ENCODE data around the gene ODF2. TPM values are rescaled to one million over a fixed set of nuclear protein-coding genes. Genes with fewer than 3 reads are reported as not detected.

Gene ODF2
- total RNA-seq, 4 donors from 2014 or later = 14.4 to 37.3 (median 25.9) TPM

DNA sequence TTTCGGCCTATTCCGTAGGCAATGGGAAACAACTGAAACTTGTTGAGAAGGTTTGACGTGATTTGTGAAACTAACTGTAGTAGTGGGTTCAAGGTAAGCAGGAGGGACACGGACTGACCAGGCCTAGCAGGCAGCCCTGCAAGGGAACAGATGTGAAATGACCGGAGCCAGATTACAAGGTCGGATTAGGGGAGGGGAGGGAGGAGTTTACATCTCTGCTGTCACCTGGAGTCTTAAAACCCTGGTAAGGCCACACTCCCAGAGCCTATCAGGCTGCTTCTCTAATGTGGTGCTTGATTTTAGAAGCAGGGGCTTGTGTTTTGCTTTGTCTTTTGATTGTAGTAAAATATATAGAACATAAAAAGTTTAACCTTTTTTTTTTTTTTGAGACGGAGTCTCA, 93.1 kb downstream of the ODF2 start:
- Histone ChIP-seq H3K9me3 (no peaks in the 10 kb centered on the region), H3K4me1 (peaks cover 0 to 4% of the 10 kb centered on the region in 2 donors), H3K36me3 (no peaks in the 10 kb centered on the region), H3K27me3 (no peaks in the 10 kb centered on the region), H3K4me3 (no peak overlapping the region), H3K27ac (peak overlapping the region in 1 of 2 donors; percentile 96)
- intact Hi-C loops (cut with DNase I; ENCODE audit: low total_unique reads) = no loop called here
- TF ChIP-seq POLR2A (IDR thresholded peaks at IDR 0.05) = no peak
- TF ChIP-seq, protein P1, sequence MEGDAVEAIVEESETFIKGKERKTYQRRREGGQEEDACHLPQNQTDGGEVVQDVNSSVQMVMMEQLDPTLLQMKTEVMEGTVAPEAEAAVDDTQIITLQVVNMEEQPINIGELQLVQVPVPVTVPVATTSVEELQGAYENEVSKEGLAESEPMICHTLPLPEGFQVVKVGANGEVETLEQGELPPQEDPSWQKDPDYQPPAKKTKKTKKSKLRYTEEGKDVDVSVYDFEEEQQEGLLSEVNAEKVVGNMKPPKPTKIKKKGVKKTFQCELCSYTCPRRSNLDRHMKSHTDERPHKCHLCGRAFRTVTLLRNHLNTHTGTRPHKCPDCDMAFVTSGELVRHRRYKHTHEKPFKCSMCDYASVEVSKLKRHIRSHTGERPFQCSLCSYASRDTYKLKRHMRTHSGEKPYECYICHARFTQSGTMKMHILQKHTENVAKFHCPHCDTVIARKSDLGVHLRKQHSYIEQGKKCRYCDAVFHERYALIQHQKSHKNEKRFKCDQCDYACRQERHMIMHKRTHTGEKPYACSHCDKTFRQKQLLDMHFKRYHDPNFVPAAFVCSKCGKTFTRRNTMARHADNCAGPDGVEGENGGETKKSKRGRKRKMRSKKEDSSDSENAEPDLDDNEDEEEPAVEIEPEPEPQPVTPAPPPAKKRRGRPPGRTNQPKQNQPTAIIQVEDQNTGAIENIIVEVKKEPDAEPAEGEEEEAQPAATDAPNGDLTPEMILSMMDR (IDR thresholded peaks at IDR 0.05) = no peak
- no peak for DNase-seq

DNA sequence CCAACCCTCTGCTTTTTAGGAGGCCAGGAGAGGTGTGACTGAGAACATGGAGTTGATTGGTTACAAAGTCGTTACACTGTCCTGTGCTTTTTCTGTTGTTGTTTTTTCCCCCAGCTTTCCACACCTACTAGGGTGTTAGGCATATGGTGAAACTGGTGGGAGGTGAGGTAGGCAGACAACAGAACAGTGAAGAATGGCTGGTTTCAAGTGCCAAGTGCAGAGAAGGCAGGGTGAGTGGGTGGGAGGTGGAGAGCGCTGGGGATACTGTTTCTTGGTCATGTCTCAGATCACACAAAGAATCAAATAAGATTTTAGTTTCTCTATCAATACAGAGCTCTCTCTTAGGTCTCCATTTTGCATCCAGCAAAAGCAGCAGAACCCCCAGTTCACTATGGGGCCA, 94.4 kb downstream of the ODF2 start:
- intact Hi-C loops (cut with DNase I; ENCODE audit: low total_unique reads) = no loop called here
- peaks cover 0 to 4% of the 10 kb centered on the region in 2 donors for H3K4me1 ChIP-seq
- H3K9me3 ChIP-seq = no peaks in the 10 kb centered on the region
- no peak for TF ChIP-seq POLR2A (IDR thresholded peaks at IDR 0.05)
- no peak for DNase-seq
- no peaks in the 10 kb centered on the region for H3K27me3 ChIP-seq
- no peaks in the 10 kb centered on the region for H3K36me3 ChIP-seq
- no peak overlapping the region for H3K4me3 ChIP-seq
- peak overlapping the region; percentile 96 to 99 for H3K27ac ChIP-seq

Small RNAs within 50 kb of the gene (small RNA-seq; reads per million reads assigned to genes)
- not detected for gene RNU7-171P

Other genes starting within 250 kb of the ODF2 start
- gene GOLGA2, start 180.0 kb upstream of the ODF2 start, total RNA-seq = 100 to 1,000 TPM in 2 of 4 donors, 10 to 100 TPM in 2; 18.4 to 174 (median 89.9) TPM
- gene SWI5, start 179.7 kb upstream of the ODF2 start, total RNA-seq = 10 to 100 TPM; 10.3 to 86.1 (median 19.3) TPM
- gene TRUB2, start 133.6 kb upstream of the ODF2 start, total RNA-seq = 10 to 100 TPM in 2 of 4 donors, 1 to 10 TPM in 1, under 1 TPM in 1; 0.29 to 14.0 (median 9.7) TPM
- gene COQ4, start 133.2 kb upstream of the ODF2 start, total RNA-seq = 10 to 100 TPM in 3 of 4 donors, 1 to 10 TPM in 1; 3.2 to 37.9 (median 29.6) TPM
- gene SLC27A4, start 115.5 kb upstream of the ODF2 start, total RNA-seq = 10 to 100 TPM in 2 of 4 donors, 1 to 10 TPM in 2; 4.6 to 22.7 (median 9.5) TPM
- 10 to 100 TPM in 3 of 4 donors, 1 to 10 TPM in 1; 6.7 to 32.0 (median 22.4) TPM for gene URM1, start 84.6 kb upstream of the ODF2 start, total RNA-seq
- 10 to 100 TPM; 25.1 to 70.7 (median 39.8) TPM for gene CERCAM, start 35.1 kb upstream of the ODF2 start, total RNA-seq
- gene GLE1, start 48.7 kb downstream of the ODF2 start, total RNA-seq = 10 to 100 TPM in 3 of 4 donors, 1 to 10 TPM in 1; 3.3 to 25.5 (median 16.4) TPM
- gene SPTAN1, start 96.6 kb downstream of the ODF2 start, total RNA-seq = 100 to 1,000 TPM; 244 to 521 (median 335) TPM
- 10 to 100 TPM; 21.4 to 44.8 (median 41.1) TPM for gene DYNC2I2, start 200.8 kb downstream of the ODF2 start, total RNA-seq
- gene SET, start 233.2 kb downstream of the ODF2 start, total RNA-seq = 100 to 1,000 TPM in 3 of 4 donors, 10 to 100 TPM in 1; 79.9 to 481 (median 197) TPM
- 10 to 100 TPM in 1 of 4 donors, 1 to 10 TPM in 3; 2.4 to 19.5 (median 4.5) TPM for gene PKN3, start 246.5 kb downstream of the ODF2 start, total RNA-seq